ENCODE measurements around the gene FKRP.

Gene FKRP

DNA sequence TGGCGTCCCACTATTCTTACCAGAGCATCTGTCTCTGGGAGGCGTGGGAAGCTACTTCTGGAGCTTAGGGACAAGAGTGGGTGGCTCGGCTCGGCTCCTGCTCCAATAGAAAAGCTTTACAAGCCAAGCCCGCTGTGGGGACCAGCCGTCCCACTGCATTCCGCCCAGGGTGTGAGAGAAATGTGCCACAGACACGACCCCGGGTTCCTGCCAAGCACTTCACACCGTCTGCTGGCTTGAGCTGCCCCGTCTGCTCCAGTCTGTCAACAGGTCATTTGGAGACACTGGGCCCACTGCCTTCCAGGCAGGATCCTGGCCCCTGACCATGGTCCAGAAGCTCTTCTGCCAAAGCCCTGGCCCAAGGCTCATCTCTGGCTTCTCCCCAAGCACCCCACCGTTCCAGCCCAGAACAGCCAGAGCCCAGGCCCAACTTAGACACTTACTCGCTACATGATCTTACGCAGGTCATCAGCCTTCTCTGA lies 6.5 kb upstream of the FKRP start:
- TF ChIP-seq, protein P1, sequence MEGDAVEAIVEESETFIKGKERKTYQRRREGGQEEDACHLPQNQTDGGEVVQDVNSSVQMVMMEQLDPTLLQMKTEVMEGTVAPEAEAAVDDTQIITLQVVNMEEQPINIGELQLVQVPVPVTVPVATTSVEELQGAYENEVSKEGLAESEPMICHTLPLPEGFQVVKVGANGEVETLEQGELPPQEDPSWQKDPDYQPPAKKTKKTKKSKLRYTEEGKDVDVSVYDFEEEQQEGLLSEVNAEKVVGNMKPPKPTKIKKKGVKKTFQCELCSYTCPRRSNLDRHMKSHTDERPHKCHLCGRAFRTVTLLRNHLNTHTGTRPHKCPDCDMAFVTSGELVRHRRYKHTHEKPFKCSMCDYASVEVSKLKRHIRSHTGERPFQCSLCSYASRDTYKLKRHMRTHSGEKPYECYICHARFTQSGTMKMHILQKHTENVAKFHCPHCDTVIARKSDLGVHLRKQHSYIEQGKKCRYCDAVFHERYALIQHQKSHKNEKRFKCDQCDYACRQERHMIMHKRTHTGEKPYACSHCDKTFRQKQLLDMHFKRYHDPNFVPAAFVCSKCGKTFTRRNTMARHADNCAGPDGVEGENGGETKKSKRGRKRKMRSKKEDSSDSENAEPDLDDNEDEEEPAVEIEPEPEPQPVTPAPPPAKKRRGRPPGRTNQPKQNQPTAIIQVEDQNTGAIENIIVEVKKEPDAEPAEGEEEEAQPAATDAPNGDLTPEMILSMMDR (IDR thresholded peaks at IDR 0.05; ENCODE audit: low read depth, low read length, missing control alignments): no peak
- DNase-seq (ENCODE audit: low read depth): no peak
- no peak overlapping the region for H3K4me3 ChIP-seq (ENCODE audit: low read depth, low read length)

DNA sequence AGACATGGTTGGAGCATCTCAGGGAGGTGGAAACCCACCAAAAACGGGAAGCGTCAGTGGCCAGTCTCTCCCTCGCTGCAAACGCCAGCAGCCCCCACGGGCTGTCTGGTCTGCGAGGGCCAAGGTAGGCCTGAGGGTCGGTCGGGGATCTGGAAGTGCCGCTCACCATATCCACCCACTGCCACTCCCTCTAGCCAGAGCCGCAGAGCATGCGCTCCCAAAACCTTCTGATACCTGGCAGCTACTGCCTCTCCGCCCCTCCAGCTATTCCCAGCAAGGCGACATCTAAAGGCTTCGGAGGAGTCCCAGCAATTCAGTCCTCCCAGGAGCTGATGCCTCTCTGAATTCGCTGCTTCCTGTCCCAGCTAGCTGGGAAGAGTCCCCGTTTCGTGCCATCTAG lies 4.4 kb upstream of the FKRP start:
- DNase-seq (ENCODE audit: low read depth): no peak
- no peak overlapping the region for H3K4me3 ChIP-seq (ENCODE audit: low read depth, low read length)
- TF ChIP-seq, protein P1 (IDR thresholded peaks at IDR 0.05; ENCODE audit: low read depth, low read length, missing control alignments): no peak

DNA sequence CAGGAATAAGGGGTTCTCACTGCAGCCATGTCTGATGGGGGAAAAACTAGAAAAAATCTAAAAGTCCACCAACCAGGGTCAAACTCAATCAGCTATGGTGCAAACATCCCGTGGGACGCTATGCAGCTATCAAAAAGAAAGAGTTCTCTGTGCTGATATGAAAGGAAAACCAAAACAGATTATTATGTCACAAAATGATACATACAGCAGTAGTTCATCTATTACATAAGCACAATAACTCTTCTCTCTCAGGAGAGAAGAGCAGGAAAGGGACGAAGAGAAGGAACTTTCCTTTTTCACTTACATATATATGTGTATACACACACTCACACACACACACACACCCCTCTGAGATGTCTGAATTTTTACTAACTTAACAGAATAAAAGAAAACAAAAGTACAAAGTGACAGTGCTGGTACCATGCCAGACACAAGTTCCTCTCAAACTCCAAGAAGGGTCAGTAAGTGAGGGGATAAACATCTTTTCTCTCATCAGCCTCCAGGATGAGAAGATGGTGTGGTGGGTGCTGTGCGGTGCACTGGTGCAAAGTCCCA lies 2.9 kb upstream of the FKRP start:
- no peak for DNase-seq (ENCODE audit: low read depth)
- no peak overlapping the region for H3K4me3 ChIP-seq (ENCODE audit: low read depth, low read length)
- TF ChIP-seq, protein P1 (IDR thresholded peaks at IDR 0.05; ENCODE audit: low read depth, low read length, missing control alignments): no peak

DNA sequence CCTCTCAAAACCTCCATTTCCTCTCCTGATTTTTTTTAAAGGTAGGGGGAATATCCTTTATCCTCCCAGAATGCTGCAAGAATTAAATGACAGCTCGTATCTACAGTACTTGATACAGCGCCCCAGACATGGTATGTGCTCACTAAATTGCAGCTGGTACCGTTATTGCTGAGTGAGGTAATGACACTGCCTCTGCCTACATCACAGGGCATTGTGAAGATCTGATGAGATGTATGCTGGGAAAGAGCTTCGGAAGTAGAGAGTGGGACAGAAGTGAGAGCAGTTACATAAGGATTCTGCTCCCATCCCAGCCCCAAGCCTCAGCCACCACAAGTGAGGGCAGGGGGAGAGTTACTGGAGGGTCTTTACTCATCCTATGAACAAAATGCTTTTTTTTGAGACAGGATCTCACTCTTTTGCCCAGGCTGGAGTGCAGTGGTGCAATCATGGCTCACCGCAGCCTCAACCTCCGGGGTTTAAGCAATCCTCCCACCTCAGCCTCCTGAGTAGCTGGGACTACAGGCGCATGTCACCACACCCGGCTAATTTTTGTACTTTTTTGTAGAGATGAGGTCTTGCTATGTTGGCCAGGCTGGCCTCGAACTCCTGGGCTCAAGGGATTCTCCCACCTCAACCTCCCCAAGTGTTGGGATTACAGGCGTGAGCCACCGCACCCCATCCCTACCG lies 1.7 kb upstream of the FKRP start:
- TF ChIP-seq, protein P1 (IDR thresholded peaks at IDR 0.05; ENCODE audit: low read depth, low read length, missing control alignments): no peak
- no peak for DNase-seq (ENCODE audit: low read depth)
- H3K4me3 ChIP-seq (ENCODE audit: low read depth, low read length): peak overlapping the region; percentile 97; the same call in 1 of the 2 replicates

DNA sequence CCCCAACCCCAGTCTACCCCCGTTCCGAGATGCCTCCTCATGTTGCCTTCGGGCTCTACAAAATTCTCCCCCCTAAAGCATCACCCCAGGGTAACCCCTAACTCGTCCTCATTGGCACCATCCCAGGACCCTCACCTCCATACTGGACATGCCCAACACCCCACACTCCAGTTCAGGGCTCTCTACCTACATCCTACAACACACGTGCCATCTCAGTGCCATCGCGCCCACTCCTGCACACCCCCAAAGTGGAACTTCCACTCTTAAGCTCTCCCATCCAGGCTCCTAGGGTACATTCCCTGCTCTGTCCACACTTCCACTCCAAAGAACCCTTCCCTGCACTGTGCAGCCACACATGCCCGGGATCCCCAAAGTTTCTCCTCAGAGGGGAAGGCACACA lies 827 bp upstream of the FKRP start:
- no peak for DNase-seq (ENCODE audit: low read depth)
- TF ChIP-seq, protein P1 (IDR thresholded peaks at IDR 0.05; ENCODE audit: low read depth, low read length, missing control alignments): no peak
- H3K4me3 ChIP-seq (ENCODE audit: low read depth, low read length): peak overlapping the region; percentile 97

DNA sequence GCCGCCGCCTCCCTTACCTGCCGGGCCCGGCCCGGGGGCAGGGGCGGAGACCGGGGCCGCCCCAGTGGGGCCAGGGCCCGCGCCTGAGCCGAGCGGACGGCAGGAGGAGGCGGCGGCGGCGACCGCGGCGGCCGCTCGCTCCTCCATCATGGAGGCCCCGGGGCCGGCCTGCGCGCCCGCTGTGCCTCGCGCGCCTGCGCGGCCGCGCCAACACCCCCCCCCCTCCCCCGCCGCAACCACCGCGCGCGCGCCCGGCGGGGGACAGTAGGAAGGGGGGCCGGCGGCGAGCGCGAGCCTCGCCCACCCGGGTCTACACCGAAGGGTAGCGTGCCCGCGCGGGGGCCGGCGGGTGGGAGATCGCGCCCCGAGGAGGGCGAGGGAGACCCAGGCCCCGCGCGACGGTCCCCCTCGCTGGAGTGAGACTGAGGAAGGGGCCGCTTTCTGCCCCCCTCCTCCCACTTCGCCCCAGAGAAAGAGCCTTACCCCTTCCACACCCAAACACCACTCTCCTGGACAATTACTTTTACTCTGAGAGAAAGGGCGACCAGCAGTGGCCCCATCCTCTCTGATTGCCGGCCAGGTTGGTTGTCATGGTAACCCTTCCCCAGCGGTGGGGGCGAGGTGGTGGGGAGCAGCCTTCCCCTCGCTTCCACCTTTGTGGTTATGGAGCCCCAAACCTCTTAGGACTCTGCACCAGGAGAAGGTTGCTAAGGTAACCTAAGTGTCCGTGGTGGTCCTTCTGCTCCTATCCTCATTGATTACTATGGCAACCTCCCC lies 612 bp downstream of the FKRP start, which contains the start of gene STRN4:
TSS of gene STRN4 (minus strand) at position 170 of the 777 bp plus-strand sequence. CDS start at position 150, 20 bp downstream.
- no peak for DNase-seq (ENCODE audit: low read depth)
- TF ChIP-seq, protein P1 (IDR thresholded peaks at IDR 0.05; ENCODE audit: low read depth, low read length, missing control alignments): no peak

More for the DNA sequence above, 612 bp downstream of the FKRP start, which contains the start of gene STRN4:
- peak within 1 kb of the TSS; percentile 97 for H3K4me3 ChIP-seq (ENCODE audit: low read depth, low read length)

Measured in GM12864 (cell line).